ENCODE results near the gene ERICH6.

Gene ERICH6

GRCh38 chr3:150725548-150725947 lies 21.8 kb upstream of the ERICH6 start:
- 89% methylated on average over 3 of the region's 7 CpGs for WGBS (ENCODE audit: insufficient coverage)
- DNase-seq: no peak
- CTCF ChIA-PET: interaction anchor here (1.1 kb wide), 1 partner anchor 62 kb away, joined by 3 read pairs; no protein-coding TSS in a partner anchor

GRCh38 chr3:150723946-150724345 lies 20.2 kb upstream of the ERICH6 start:
- Histone ChIP-seq H3K4me3 (ENCODE audit: control insufficient read depth in 1 of 7, extremely low read depth in 1 of 7, insufficient read depth in 4 of 7, low read depth in 2 of 7, low read length in 6 of 7) (no peak overlapping the region), H3K9me3 (ENCODE audit: control extremely low read depth in 1 of 5, control insufficient read depth in 4 of 5, insufficient read depth in 2 of 5, low read depth in 1 of 5, low read length in 4 of 5) (no peaks in the 10 kb centered on the region), H3K27ac (ENCODE audit: insufficient read depth in 1 of 2, low read depth in 1 of 2, low read length in 2 of 2, poor library complexity in 1 of 2, severe bottlenecking in 2 of 2) (no peak overlapping the region), H3K27me3 (replicated peaks in 2 of 5; ENCODE audit: control insufficient read depth in 4 of 5, insufficient read depth in 5 of 5, low read length in 4 of 5) (no peaks in the 10 kb centered on the region), H3K36me3 (ENCODE audit: control insufficient read depth in 4 of 4, insufficient read depth in 4 of 4, low read length in 3 of 4) (no peaks in the 10 kb centered on the region), H3K4me1 (ENCODE audit: control extremely low read depth in 1 of 4, control insufficient read depth in 4 of 4, insufficient read depth in 4 of 4, low read length in 3 of 4) (peaks cover 0 to 7% (median 4%) of the 10 kb centered on the region in 4 experiments)
- ChIA-PET CTCF (interaction anchor here (0.9 to 1.2 kb wide), 4 partner anchors 9 to 139 kb away, joined by 3 to 4 read pairs (median 3); no protein-coding TSS in a partner anchor), POLR2A (no interaction called here)
- WGBS (ENCODE audit: insufficient coverage): 92% methylated on average over 2 of the region's 6 CpGs
- no peak for DNase-seq

More at GRCh38 chr3:150725548-150725947, 21.8 kb upstream of the ERICH6 start:
- POLR2A ChIA-PET: no interaction called here
- H3K4me1 ChIP-seq (ENCODE audit: control extremely low read depth in 1 of 4, control insufficient read depth in 4 of 4, insufficient read depth in 4 of 4, low read length in 3 of 4): peaks cover 0 to 7% (median 4%) of the 10 kb centered on the region in 4 experiments
- H3K27me3 ChIP-seq (replicated peaks in 2 of 5; ENCODE audit: control insufficient read depth in 4 of 5, insufficient read depth in 5 of 5, low read length in 4 of 5): no peaks in the 10 kb centered on the region
- H3K4me3 ChIP-seq (ENCODE audit: control insufficient read depth in 1 of 7, extremely low read depth in 1 of 7, insufficient read depth in 4 of 7, low read depth in 2 of 7, low read length in 6 of 7): no peak overlapping the region
- H3K9me3 ChIP-seq (ENCODE audit: control extremely low read depth in 1 of 5, control insufficient read depth in 4 of 5, insufficient read depth in 2 of 5, low read depth in 1 of 5, low read length in 4 of 5): no peaks in the 10 kb centered on the region
- no peak overlapping the region for H3K27ac ChIP-seq (ENCODE audit: insufficient read depth in 1 of 2, low read depth in 1 of 2, low read length in 2 of 2, poor library complexity in 1 of 2, severe bottlenecking in 2 of 2)
- no peaks in the 10 kb centered on the region for H3K36me3 ChIP-seq (ENCODE audit: control insufficient read depth in 4 of 4, insufficient read depth in 4 of 4, low read length in 3 of 4)

- 100% methylated on average over 2 of the region's 3 CpGs for WGBS (ENCODE audit: insufficient coverage)
- Histone ChIP-seq H3K27ac (ENCODE audit: insufficient read depth in 1 of 2, low read depth in 1 of 2, low read length in 2 of 2, poor library complexity in 1 of 2, severe bottlenecking in 2 of 2) (no peak overlapping the region), H3K27me3 (replicated peaks in 2 of 5; ENCODE audit: control insufficient read depth in 4 of 5, insufficient read depth in 5 of 5, low read length in 4 of 5) (no peaks in the 10 kb centered on the region), H3K4me1 (ENCODE audit: control extremely low read depth in 1 of 4, control insufficient read depth in 4 of 4, insufficient read depth in 4 of 4, low read length in 3 of 4) (peaks cover 0 to 7% (median 4%) of the 10 kb centered on the region in 4 experiments), H3K36me3 (ENCODE audit: control insufficient read depth in 4 of 4, insufficient read depth in 4 of 4, low read length in 3 of 4) (no peaks in the 10 kb centered on the region), H3K4me3 (ENCODE audit: control insufficient read depth in 1 of 7, extremely low read depth in 1 of 7, insufficient read depth in 4 of 7, low read depth in 2 of 7, low read length in 6 of 7) (no peak overlapping the region), H3K9me3 (ENCODE audit: control extremely low read depth in 1 of 5, control insufficient read depth in 4 of 5, insufficient read depth in 2 of 5, low read depth in 1 of 5, low read length in 4 of 5) (no peaks in the 10 kb centered on the region)
- ChIA-PET POLR2A (interaction anchor here (1.2 kb wide), 1 partner anchor 41 kb away, joined by 3 read pairs; the partner anchor contains the start of gene SIAH2), CTCF (interaction anchor here (0.6 to 2.7 kb wide), 10 partner anchors 14 to 193 kb away, joined by 3 to 15 read pairs (median 8); no protein-coding TSS in a partner anchor)
- no peak for DNase-seq
Observed at GRCh38 chr3:150722267-150722666, 18.5 kb upstream of the ERICH6 start.

- H3K36me3 ChIP-seq (ENCODE audit: control insufficient read depth in 4 of 4, insufficient read depth in 4 of 4, low read length in 3 of 4): no peaks in the 10 kb centered on the region
- no peak overlapping the region for H3K27ac ChIP-seq (ENCODE audit: insufficient read depth in 1 of 2, low read depth in 1 of 2, low read length in 2 of 2, poor library complexity in 1 of 2, severe bottlenecking in 2 of 2)
- peak; percentile 69 to 81 (median 80) for DNase-seq
- ChIA-PET POLR2A (interaction anchor here (1.2 kb wide), 1 partner anchor 42 kb away, joined by 3 read pairs; the partner anchor contains the start of gene SIAH2), CTCF (interaction anchor here (0.6 to 2.7 kb wide), 20 partner anchors 9 to 282 kb away, joined by 3 to 15 read pairs (median 4); no protein-coding TSS in a partner anchor)
- H3K27me3 ChIP-seq (replicated peaks in 2 of 5; ENCODE audit: control insufficient read depth in 4 of 5, insufficient read depth in 5 of 5, low read length in 4 of 5): no peaks in the 10 kb centered on the region
- no peaks in the 10 kb centered on the region for H3K9me3 ChIP-seq (ENCODE audit: control extremely low read depth in 1 of 5, control insufficient read depth in 4 of 5, insufficient read depth in 2 of 5, low read depth in 1 of 5, low read length in 4 of 5)
- H3K4me1 ChIP-seq (ENCODE audit: control extremely low read depth in 1 of 4, control insufficient read depth in 4 of 4, insufficient read depth in 4 of 4, low read length in 3 of 4): peaks cover 0 to 5% (median 2%) of the 10 kb centered on the region in 4 experiments
- WGBS (ENCODE audit: insufficient coverage): 24% methylated on average over 8 of the region's 13 CpGs
- peak overlapping the region in 1 of 7 experiments; percentile 34 for H3K4me3 ChIP-seq (ENCODE audit: control insufficient read depth in 1 of 7, extremely low read depth in 1 of 7, insufficient read depth in 4 of 7, low read depth in 2 of 7, low read length in 6 of 7)
Observed at GRCh38 chr3:150721285-150722130, 17.8 kb upstream of the ERICH6 start.

GRCh38 chr3:150720444-150720843 lies 16.7 kb upstream of the ERICH6 start:
- Histone ChIP-seq H3K36me3 (ENCODE audit: control insufficient read depth in 4 of 4, insufficient read depth in 4 of 4, low read length in 3 of 4) (no peaks in the 10 kb centered on the region), H3K4me1 (ENCODE audit: control extremely low read depth in 1 of 4, control insufficient read depth in 4 of 4, insufficient read depth in 4 of 4, low read length in 3 of 4) (peaks cover 0 to 5% (median 2%) of the 10 kb centered on the region in 4 experiments), H3K27ac (ENCODE audit: insufficient read depth in 1 of 2, low read depth in 1 of 2, low read length in 2 of 2, poor library complexity in 1 of 2, severe bottlenecking in 2 of 2) (no peak overlapping the region), H3K4me3 (ENCODE audit: control insufficient read depth in 1 of 7, extremely low read depth in 1 of 7, insufficient read depth in 4 of 7, low read depth in 2 of 7, low read length in 6 of 7) (no peak overlapping the region), H3K9me3 (ENCODE audit: control extremely low read depth in 1 of 5, control insufficient read depth in 4 of 5, insufficient read depth in 2 of 5, low read depth in 1 of 5, low read length in 4 of 5) (no peaks in the 10 kb centered on the region), H3K27me3 (replicated peaks in 2 of 5; ENCODE audit: control insufficient read depth in 4 of 5, insufficient read depth in 5 of 5, low read length in 4 of 5) (no peaks in the 10 kb centered on the region)
- ChIA-PET POLR2A (no interaction called here), CTCF (interaction anchor here (0.9 to 2.7 kb wide), 9 partner anchors 10 to 283 kb away, joined by 3 to 15 read pairs (median 5); no protein-coding TSS in a partner anchor)
- no peak for DNase-seq
- 100% methylated on average over 2 of the region's 3 CpGs for WGBS (ENCODE audit: insufficient coverage)

- ChIA-PET POLR2A (no interaction called here), CTCF (no interaction called here)
- Histone ChIP-seq H3K4me1 (ENCODE audit: control extremely low read depth in 1 of 4, control insufficient read depth in 4 of 4, insufficient read depth in 4 of 4, low read length in 3 of 4) (no peaks in the 10 kb centered on the region), H3K4me3 (ENCODE audit: control insufficient read depth in 1 of 7, extremely low read depth in 1 of 7, insufficient read depth in 4 of 7, low read depth in 2 of 7, low read length in 6 of 7) (no peak overlapping the region), H3K36me3 (ENCODE audit: control insufficient read depth in 4 of 4, insufficient read depth in 4 of 4, low read length in 3 of 4) (peaks cover 4 to 36% (median 14%) of the 10 kb centered on the region in 4 experiments), H3K27me3 (replicated peaks in 2 of 5; ENCODE audit: control insufficient read depth in 4 of 5, insufficient read depth in 5 of 5, low read length in 4 of 5) (no peaks in the 10 kb centered on the region), H3K9me3 (ENCODE audit: control extremely low read depth in 1 of 5, control insufficient read depth in 4 of 5, insufficient read depth in 2 of 5, low read depth in 1 of 5, low read length in 4 of 5) (peaks cover 0 to 7% (median 0%) of the 10 kb centered on the region in 5 experiments), H3K27ac (ENCODE audit: insufficient read depth in 1 of 2, low read depth in 1 of 2, low read length in 2 of 2, poor library complexity in 1 of 2, severe bottlenecking in 2 of 2) (no peak overlapping the region)
- no CpG with 5 or more reads among the region's 2 CpGs for WGBS (ENCODE audit: insufficient coverage)
- no peak for DNase-seq
Observed at GRCh38 chr3:150710097-150710496, 6.4 kb upstream of the ERICH6 start.
